HEK293 (cell line): Measurements from ENCODE around the gene ACIN1.

Experiments
- BCL11B ChIP-seq: fragments of 450-650 bp; formaldehyde crosslinking; IDR thresholded peaks from 2 replicates; pipeline ENCODE4 v1.5.1; 2016; ENCODE audit warnings: low read depth, missing biosample characterization, missing genetic modification characterization
- BCL6B ChIP-seq: fragments of 450-650 bp; formaldehyde crosslinking; IDR thresholded peaks from 2 replicates; pipeline ENCODE4 v1.5.1; 2017; ENCODE audit warnings: missing biosample characterization, missing genetic modification characterization
- IKZF3 ChIP-seq: fragments of 450-650 bp; IDR thresholded peaks from 2 replicates; pipeline ENCODE4 v1.5.0; 2018; ENCODE audit warnings: missing biosample characterization, mild to moderate bottlenecking, missing genetic modification characterization, moderate library complexity
- TRIM28 ChIP-seq: IDR thresholded peaks from 2 replicates; pipeline ENCODE4 v1.6.1; 2011; ENCODE audit warnings: low read length, control low read depth, borderline replicate concordance
- WT1 ChIP-seq: fragments of 450-650 bp; formaldehyde crosslinking; IDR thresholded peaks from 2 replicates; pipeline ENCODE4 v1.5.1; 2016; ENCODE audit warnings: missing biosample characterization, missing genetic modification characterization
- YY2 ChIP-seq: fragments of 450-650 bp; formaldehyde crosslinking; IDR thresholded peaks from 2 replicates; pipeline ENCODE4 v1.5.1; 2016; ENCODE audit warnings: missing biosample characterization, missing genetic modification characterization
- ZBTB44 ChIP-seq: fragments of 450-650 bp; IDR thresholded peaks from 2 replicates; pipeline ENCODE4 v1.5.1; 2018; ENCODE audit warnings: missing biosample characterization, mild to moderate bottlenecking, missing genetic modification characterization
- ZBTB7A ChIP-seq: fragments of 450-650 bp; formaldehyde crosslinking; IDR thresholded peaks from 2 replicates; pipeline ENCODE4 v1.5.1; 2016; ENCODE audit warnings: low read depth, missing biosample characterization, missing genetic modification characterization
- ZFP69B ChIP-seq: fragments of 450-650 bp; formaldehyde crosslinking; IDR thresholded peaks from 2 replicates; pipeline ENCODE4 v1.5.1; 2016; ENCODE audit warnings: missing biosample characterization, missing genetic modification characterization
- ZNF112 ChIP-seq: fragments of 450-650 bp; formaldehyde crosslinking; IDR thresholded peaks from 2 replicates; pipeline ENCODE4 v1.5.0; 2017; ENCODE audit warnings: missing biosample characterization, missing genetic modification characterization
- ZNF138 ChIP-seq: fragments of 450-650 bp; formaldehyde crosslinking; IDR thresholded peaks from 2 replicates; pipeline ENCODE4 v1.5.1; 2016; ENCODE audit warnings: missing biosample characterization, missing genetic modification characterization, borderline replicate concordance
- ZNF140 ChIP-seq: fragments of 450-650 bp; formaldehyde crosslinking; IDR thresholded peaks from 2 replicates; pipeline ENCODE4 v1.5.1; 2016; ENCODE audit warnings: missing biosample characterization, missing genetic modification characterization
- ZNF148 ChIP-seq: fragments of 450-650 bp; formaldehyde crosslinking; IDR thresholded peaks from 2 replicates; pipeline ENCODE4 v1.5.0; 2017; ENCODE audit warnings: missing biosample characterization, missing genetic modification characterization, borderline replicate concordance
- ZNF16 ChIP-seq: fragments of 450-650 bp; formaldehyde crosslinking; IDR thresholded peaks from 2 replicates; pipeline ENCODE4 v1.5.1; 2016; ENCODE audit warnings: low read depth, missing biosample characterization, missing genetic modification characterization
- ZNF169 ChIP-seq: fragments of 450-650 bp; formaldehyde crosslinking; IDR thresholded peaks from 2 replicates; pipeline ENCODE4 v1.5.1; 2016; ENCODE audit warnings: missing biosample characterization, missing genetic modification characterization
- ZNF184 ChIP-seq: fragments of 450-650 bp; IDR thresholded peaks from 2 replicates; pipeline ENCODE4 v1.5.1; 2018; ENCODE audit warnings: missing biosample characterization, mild to moderate bottlenecking, missing genetic modification characterization
- ZNF2 ChIP-seq: fragments of 450-650 bp; formaldehyde crosslinking; IDR thresholded peaks from 2 replicates; pipeline ENCODE4 v1.5.1; 2016; ENCODE audit warnings: missing biosample characterization, missing genetic modification characterization
- ZNF404 ChIP-seq: fragments of 450-650 bp; formaldehyde crosslinking; IDR thresholded peaks from 2 replicates; pipeline ENCODE4 v1.5.1; 2017; ENCODE audit warnings: missing biosample characterization, missing genetic modification characterization
- ZNF426 ChIP-seq: fragments of 450-650 bp; formaldehyde crosslinking; IDR thresholded peaks from 2 replicates; pipeline ENCODE4 v1.5.1; 2017; ENCODE audit warnings: missing biosample characterization, missing genetic modification characterization, mild to moderate bottlenecking, inconsistent platforms, moderate library complexity
- ZNF473 ChIP-seq: fragments of 450-650 bp; formaldehyde crosslinking; IDR thresholded peaks from 2 replicates; pipeline ENCODE4 v1.5.1; 2017; ENCODE audit warnings: missing biosample characterization, missing genetic modification characterization
- ZNF529 ChIP-seq: fragments of 450-650 bp; formaldehyde crosslinking; IDR thresholded peaks from 2 replicates; pipeline ENCODE4 v1.5.1; 2017; ENCODE audit warnings: missing genetic modification characterization, missing biosample characterization; ENCODE audit not compliant: insufficient replicate concordance
- ZNF548 ChIP-seq: fragments of 450-650 bp; formaldehyde crosslinking; IDR thresholded peaks from 2 replicates; pipeline ENCODE4 v1.5.1; 2016; ENCODE audit warnings: missing biosample characterization, missing genetic modification characterization
- ZNF600 ChIP-seq: fragments of 450-650 bp; formaldehyde crosslinking; IDR thresholded peaks from 2 replicates; pipeline ENCODE4 v1.5.1; 2016; ENCODE audit warnings: missing biosample characterization, missing genetic modification characterization
- ZNF621 ChIP-seq: fragments of 450-650 bp; formaldehyde crosslinking; IDR thresholded peaks from 2 replicates; pipeline ENCODE4 v1.5.1; 2017; ENCODE audit warnings: missing biosample characterization, missing genetic modification characterization
- ZNF707 ChIP-seq: fragments of 450-650 bp; formaldehyde crosslinking; IDR thresholded peaks from 2 replicates; pipeline ENCODE4 v1.5.1; 2016; ENCODE audit warnings: missing biosample characterization, missing genetic modification characterization
- TF ChIP-seq, protein P1 (sequence below): fragments of 450-650 bp; formaldehyde crosslinking; IDR thresholded peaks from 2 replicates; pipeline ENCODE4 v1.5.1; 2016; ENCODE audit warnings: missing biosample characterization, missing genetic modification characterization
- TF ChIP-seq, protein P2 (sequence below): fragments of 450-650 bp; formaldehyde crosslinking; IDR thresholded peaks from 2 replicates; pipeline ENCODE4 v1.5.1; 2016; ENCODE audit warnings: missing biosample characterization, missing genetic modification characterization, borderline replicate concordance
- TF ChIP-seq, protein P3 (sequence below): fragments of 450-650 bp; formaldehyde crosslinking; IDR thresholded peaks from 2 replicates; pipeline ENCODE4 v1.5.1; 2016; ENCODE audit warnings: missing biosample characterization, missing genetic modification characterization

The ACIN1 gene

GRCh38 chr14:23025151-23025814 lies 69.7 kb downstream of the ACIN1 start (continued):
- TF ChIP-seq ZNF112 (tag by site-specific recombination) (no peak), ZBTB7A (tag by site-specific recombination) (no peak), ZFP69B (tag by site-specific recombination) (no peak), IKZF3 (tag by site-specific recombination) (peak; percentile 38; the same call in 1 of the 2 replicates), ZNF473 (tag by site-specific recombination) (no peak), ZNF404 (no peak), ZNF621 (tag by site-specific recombination) (no peak), ZNF184 (tag by site-specific recombination) (no peak), ZNF2 (tag by site-specific recombination) (peak; percentile 81; the same call in 1 of the 2 replicates), TRIM28 (peak; percentile 80; the same call in 1 of the 2 replicates), BCL11B (tag by site-specific recombination) (no peak), ZNF529 (tag by site-specific recombination) (no peak), WT1 (no peak), ZNF16 (tag by site-specific recombination) (no peak), BCL6B (tag by site-specific recombination) (no peak), ZNF548 (tag by site-specific recombination) (no peak), ZNF707 (tag by site-specific recombination) (no peak), ZNF138 (tag by site-specific recombination) (no peak), ZNF140 (tag by site-specific recombination) (no peak), ZNF600 (peak; percentile 83), YY2 (tag by site-specific recombination) (no peak), ZNF148 (tag by site-specific recombination) (no peak), ZNF426 (tag by site-specific recombination) (no peak), ZNF169 (no peak), ZBTB44 (tag by site-specific recombination) (no peak)
- TF ChIP-seq, protein P1, sequence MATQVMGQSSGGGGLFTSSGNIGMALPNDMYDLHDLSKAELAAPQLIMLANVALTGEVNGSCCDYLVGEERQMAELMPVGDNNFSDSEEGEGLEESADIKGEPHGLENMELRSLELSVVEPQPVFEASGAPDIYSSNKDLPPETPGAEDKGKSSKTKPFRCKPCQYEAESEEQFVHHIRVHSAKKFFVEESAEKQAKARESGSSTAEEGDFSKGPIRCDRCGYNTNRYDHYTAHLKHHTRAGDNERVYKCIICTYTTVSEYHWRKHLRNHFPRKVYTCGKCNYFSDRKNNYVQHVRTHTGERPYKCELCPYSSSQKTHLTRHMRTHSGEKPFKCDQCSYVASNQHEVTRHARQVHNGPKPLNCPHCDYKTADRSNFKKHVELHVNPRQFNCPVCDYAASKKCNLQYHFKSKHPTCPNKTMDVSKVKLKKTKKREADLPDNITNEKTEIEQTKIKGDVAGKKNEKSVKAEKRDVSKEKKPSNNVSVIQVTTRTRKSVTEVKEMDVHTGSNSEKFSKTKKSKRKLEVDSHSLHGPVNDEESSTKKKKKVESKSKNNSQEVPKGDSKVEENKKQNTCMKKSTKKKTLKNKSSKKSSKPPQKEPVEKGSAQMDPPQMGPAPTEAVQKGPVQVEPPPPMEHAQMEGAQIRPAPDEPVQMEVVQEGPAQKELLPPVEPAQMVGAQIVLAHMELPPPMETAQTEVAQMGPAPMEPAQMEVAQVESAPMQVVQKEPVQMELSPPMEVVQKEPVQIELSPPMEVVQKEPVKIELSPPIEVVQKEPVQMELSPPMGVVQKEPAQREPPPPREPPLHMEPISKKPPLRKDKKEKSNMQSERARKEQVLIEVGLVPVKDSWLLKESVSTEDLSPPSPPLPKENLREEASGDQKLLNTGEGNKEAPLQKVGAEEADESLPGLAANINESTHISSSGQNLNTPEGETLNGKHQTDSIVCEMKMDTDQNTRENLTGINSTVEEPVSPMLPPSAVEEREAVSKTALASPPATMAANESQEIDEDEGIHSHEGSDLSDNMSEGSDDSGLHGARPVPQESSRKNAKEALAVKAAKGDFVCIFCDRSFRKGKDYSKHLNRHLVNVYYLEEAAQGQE (tag by site-specific recombination) = no peak
- TF ChIP-seq, protein P2, sequence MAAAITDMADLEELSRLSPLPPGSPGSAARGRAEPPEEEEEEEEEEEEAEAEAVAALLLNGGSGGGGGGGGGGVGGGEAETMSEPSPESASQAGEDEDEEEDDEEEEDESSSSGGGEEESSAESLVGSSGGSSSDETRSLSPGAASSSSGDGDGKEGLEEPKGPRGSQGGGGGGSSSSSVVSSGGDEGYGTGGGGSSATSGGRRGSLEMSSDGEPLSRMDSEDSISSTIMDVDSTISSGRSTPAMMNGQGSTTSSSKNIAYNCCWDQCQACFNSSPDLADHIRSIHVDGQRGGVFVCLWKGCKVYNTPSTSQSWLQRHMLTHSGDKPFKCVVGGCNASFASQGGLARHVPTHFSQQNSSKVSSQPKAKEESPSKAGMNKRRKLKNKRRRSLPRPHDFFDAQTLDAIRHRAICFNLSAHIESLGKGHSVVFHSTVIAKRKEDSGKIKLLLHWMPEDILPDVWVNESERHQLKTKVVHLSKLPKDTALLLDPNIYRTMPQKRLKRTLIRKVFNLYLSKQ = no peak
- TF ChIP-seq, protein P3, sequence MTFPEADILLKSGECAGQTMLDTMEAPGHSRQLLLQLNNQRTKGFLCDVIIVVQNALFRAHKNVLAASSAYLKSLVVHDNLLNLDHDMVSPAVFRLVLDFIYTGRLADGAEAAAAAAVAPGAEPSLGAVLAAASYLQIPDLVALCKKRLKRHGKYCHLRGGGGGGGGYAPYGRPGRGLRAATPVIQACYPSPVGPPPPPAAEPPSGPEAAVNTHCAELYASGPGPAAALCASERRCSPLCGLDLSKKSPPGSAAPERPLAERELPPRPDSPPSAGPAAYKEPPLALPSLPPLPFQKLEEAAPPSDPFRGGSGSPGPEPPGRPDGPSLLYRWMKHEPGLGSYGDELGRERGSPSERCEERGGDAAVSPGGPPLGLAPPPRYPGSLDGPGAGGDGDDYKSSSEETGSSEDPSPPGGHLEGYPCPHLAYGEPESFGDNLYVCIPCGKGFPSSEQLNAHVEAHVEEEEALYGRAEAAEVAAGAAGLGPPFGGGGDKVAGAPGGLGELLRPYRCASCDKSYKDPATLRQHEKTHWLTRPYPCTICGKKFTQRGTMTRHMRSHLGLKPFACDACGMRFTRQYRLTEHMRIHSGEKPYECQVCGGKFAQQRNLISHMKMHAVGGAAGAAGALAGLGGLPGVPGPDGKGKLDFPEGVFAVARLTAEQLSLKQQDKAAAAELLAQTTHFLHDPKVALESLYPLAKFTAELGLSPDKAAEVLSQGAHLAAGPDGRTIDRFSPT (tag by site-specific recombination) = no peak
